Heart right ventricle (tissue), 16 donors: ENCODE measurements around the gene RAB10. TPM values are rescaled to one million over a fixed set of nuclear protein-coding genes. Genes with fewer than 3 reads are reported as not detected.
"Not testable (repeated sequence)": the region's sequence is repeated elsewhere in the genome, so short reads cannot be mapped to it uniquely, and the experiment has no call there.

Experiments
- ATAC-seq, 8 donors: fragments of 200-7000 bp; cut with Tn5 transposase; one replicate each; pipeline ENCODE4 v1.9.1; 2020; ENCODE audit warnings: mild to moderate bottlenecking in 8 of 8, moderate library complexity in 8 of 8, moderate number of reproducible peaks in 1 of 8
- DNase-seq, 2 donors: peaks; one replicate each; pipeline ENCODE4 v3.0.0-alpha.2; 2020
- H3K27ac ChIP-seq, 10 donors: fragments of 200-600 bp; sonication (generic) in 2 of 10; one replicate each; pipeline versions ENCODE4 v1.5.0 to v1.8.0; 2020 to 2022; ENCODE audit warnings: mild to moderate bottlenecking in 3 of 10
- H3K27me3 ChIP-seq, 7 donors: fragments of 200-600 bp; one replicate each; pipeline ENCODE4 v1.8.0; 2021 to 2022; ENCODE audit warnings: mild to moderate bottlenecking in 2 of 7
- H3K36me3 ChIP-seq, 9 donors: fragments of 200-600 bp; sonication (generic) in 1 of 9; one replicate each; pipeline versions ENCODE4 v1.5.0 to v1.8.0; 2020 to 2022; ENCODE audit warnings: mild to moderate bottlenecking in 2 of 9
- H3K4me1 ChIP-seq, 9 donors: fragments of 200-600 bp; sonication (generic) in 1 of 9; one replicate each; pipeline versions ENCODE4 v1.5.0 to v1.8.0; 2020 to 2022; ENCODE audit warnings: mild to moderate bottlenecking in 4 of 9
- H3K4me3 ChIP-seq, 10 donors: fragments of 200-600 bp; sonication (generic) in 2 of 10; one replicate each; pipeline versions ENCODE4 v1.5.0 to v1.8.0; 2020 to 2022; ENCODE audit warnings: mild to moderate bottlenecking in 7 of 10, moderate library complexity in 2 of 10
- H3K9me3 ChIP-seq, 11 donors: fragments of 200-600 bp in 10 of 11; sonication (generic) in 2 of 11; one replicate each; pipeline versions ENCODE4 v1.5.0 to v1.8.0; 2013 to 2022; ENCODE audit warnings: mild to moderate bottlenecking in 2 of 11, control low read depth in 1 of 11, moderate library complexity in 1 of 11
- CTCF ChIP-seq, 9 donors: fragments of 200-600 bp; sonication (generic) in 2 of 9; IDR thresholded peaks; one replicate each; pipeline versions ENCODE4 v1.5.0 to v1.8.0; 2021 to 2022; ENCODE audit warnings: antibody characterized with exemption in 9 of 9, mild to moderate bottlenecking in 5 of 9, moderate library complexity in 1 of 9
- WGBS, 2 donors: extraction: QIAGEN DNeasy Blood & Tissue Kit; methylation state at CpG; one replicate each; pipeline ENCODE4 v1.1.7; 2013; ENCODE audit warnings: inconsistent platforms in 1 of 2; 5-methylcytosine and 5-hydroxymethylcytosine counted together
- intact Hi-C, 10 donors: fragments of 100-400 bp; cut with DNase I; formaldehyde crosslinking; loops; one replicate each; pipeline versions ENCODE4 v1.11.1 to v1.14.2; 2022
- polyA plus RNA-seq, 2 donors: library from polyadenylated mRNA; stranded (reverse); fragments of 200-250 nt; gene quantifications; one replicate each; pipeline ENCODE4 v1.2.3, GENCODE V29; 2013
- total RNA-seq, 10 donors: library from RNA; stranded (reverse); fragmentation: NEBNext Ultra II Directional in 3 of 10; extraction: Animal tissue kit (Norgen Biotek cat#: 25700) in 3 of 10; gene quantifications; one replicate each; pipeline versions ENCODE4 v1.2.1 to v1.2.4, GENCODE V29; 2021 to 2023
- donor health status: Arrhythmogenic right ventricular cardiomyopathy.
- donor health status: ischemic (EF 13 %, LVEDD 7.1; RV severe dilation, severe dysfunction).
- donor health status: healthy with polysubstance abuse.
- donor health status: DM: no; HTN: yes; CAD: no.
- donor health status: DM: no; HTN: no; CAD: no.
- donor health status: ischemic (EF 25% LVEDD 6.9; RV normal size, moderate dysfunction).
- donor health status: ischemic (EF 25% LVEDD 5.7; RV mildly dilated, moderate dysfunction).
- donor health status: healthy.
- donor health status: DM: yes; HTN: yes; CAD: no.
- donor health status: Ischemic cardiomyopathy.
- donor health status: ischemic (EF 35%, LVEDD 5.7; RV mildly dilated, moderate dysfunction).
- donor health status: nonischemic (EF 11% LVEDD 7.7; RV severe dilation, severe dysfunction).
- donor health status: DM: yes; HTN: yes; CAD: no.
- donor health status: PGD.
- donor health status: ischemic (EF 29% LVEDD 5.4; RV normal size, mild dysfunction).
- donor health status: nonischemic (EF 23%, LVEDD 6.1; RV moderate dilation, normal function).

Gene RAB10
- total and polyA plus RNA-seq, 12 donors: 32.2 to 110 (median 94.2) TPM

- WGBS, 2 donors: 82 to 83% methylated on average over 5 of the region's 5 CpGs
- no peak overlapping the region for H3K27ac ChIP-seq
- peaks cover 0 to 70% (median 16%) of the 10 kb centered on the region in 9 donors for H3K4me1 ChIP-seq
- H3K27me3 ChIP-seq: no peaks in the 10 kb centered on the region
- intact Hi-C loops: loop anchor here in 7 of 10 donors (5.0 to 10.0 kb wide), 5 partner anchors 56 to 94 kb away; no protein-coding TSS in a partner anchor
- H3K4me3 ChIP-seq: no peak overlapping the region
- peaks cover 0 to 14% (median 0%) of the 10 kb centered on the region in 11 donors for H3K9me3 ChIP-seq
- peaks cover 0 to 21% (median 0%) of the 10 kb centered on the region in 9 donors for H3K36me3 ChIP-seq
- no peak for DNase-seq
- ATAC-seq: no peak
- no peak for TF ChIP-seq CTCF (IDR thresholded peaks at IDR 0.05)
Measured at GRCh38 chr2:26086779-26087178, 52.9 kb downstream of the RAB10 start.

GRCh38 chr2:26088038-26088643 lies 54.3 kb downstream of the RAB10 start:
- H3K36me3 ChIP-seq: peaks cover 0 to 21% (median 0%) of the 10 kb centered on the region in 9 donors
- H3K27me3 ChIP-seq: no peaks in the 10 kb centered on the region
- H3K9me3 ChIP-seq: peaks cover 0 to under 1% (median 0%) of the 10 kb centered on the region in 11 donors
- DNase-seq (no peak), ATAC-seq (peak in 3 of 8 donors; percentile 49 to 60 (median 54))
- peak; percentile 28 to 78 (median 70) for TF ChIP-seq CTCF (IDR thresholded peaks at IDR 0.05)
- WGBS, 2 donors: 97 to 100% methylated on average over 1 of the region's 1 CpG
- peaks cover 0 to 65% (median 16%) of the 10 kb centered on the region in 9 donors for H3K4me1 ChIP-seq
- no peak overlapping the region for H3K4me3 ChIP-seq
- intact Hi-C loops: loop anchor here in 9 of 10 donors (1.0 to 10.0 kb wide), 7 partner anchors 54 to 96 kb away; no protein-coding TSS in a partner anchor
- H3K27ac ChIP-seq: no peak overlapping the region

- H3K9me3 ChIP-seq, H3K27me3 ChIP-seq, H3K4me3 ChIP-seq, ATAC-seq, H3K27ac ChIP-seq, DNase-seq: not testable (repeated sequence)
- Histone ChIP-seq H3K4me1 (peaks cover 0 to 59% (median 16%) of the 10 kb centered on the region in 9 donors), H3K36me3 (peaks cover 0 to 15% (median 0%) of the 10 kb centered on the region in 9 donors)
- WGBS, 2 donors: 87 to 94% methylated on average over 4 of the region's 4 CpGs
- intact Hi-C loops: loop anchor here in 9 of 10 donors (1.0 to 10.0 kb wide), 7 partner anchors 53 to 97 kb away; no protein-coding TSS in a partner anchor
Measured at GRCh38 chr2:26088931-26089330, 55.0 kb downstream of the RAB10 start.

GRCh38 chr2:26089337-26089736 lies 55.5 kb downstream of the RAB10 start:
- no peaks in the 10 kb centered on the region for H3K9me3 ChIP-seq
- no peak overlapping the region for H3K4me3 ChIP-seq
- DNase-seq (no peak), ATAC-seq (peak in 1 of 8 donors; percentile 14)
- H3K4me1 ChIP-seq: peaks cover 0 to 55% (median 16%) of the 10 kb centered on the region in 9 donors
- WGBS, 2 donors: 81 to 87% methylated on average over 2 of the region's 2 CpGs
- TF ChIP-seq CTCF (IDR thresholded peaks at IDR 0.05): no peak
- peaks cover 0 to 17% (median 0%) of the 10 kb centered on the region in 9 donors for H3K36me3 ChIP-seq
- H3K27me3 ChIP-seq: no peaks in the 10 kb centered on the region
- intact Hi-C loops: loop anchor here in 9 of 10 donors (2.0 to 10.0 kb wide), 6 partner anchors 53 to 97 kb away; no protein-coding TSS in a partner anchor
- H3K27ac ChIP-seq: no peak overlapping the region
